ENCODE data around the gene CELF5.

- TF ChIP-seq POLR2AphosphoS5 (IDR thresholded peaks at IDR 0.05; ENCODE audit: low read depth, low read length), result no peak
- TF ChIP-seq TAF1 (IDR thresholded peaks at IDR 0.05; ENCODE audit: borderline replicate concordance, low read depth, low read length), result no peak
Observed at GRCh38 chr19:3201072-3201700, 23.3 kb upstream of the CELF5 start.
